CD8-positive, alpha-beta memory T cell (primary cell): ENCODE data around the gene PIM3. TPM values are rescaled to one million over a fixed set of nuclear protein-coding genes. Genes with fewer than 3 reads are reported as not detected.

ENCODE experiments used
- CTCF ChIA-PET: fragments of 350-600 bp; sonication (Branson Sonifier 250); formaldehyde crosslinking; loops from one replicate; lab custom pipeline; 2021; ENCODE audit warnings: antibody characterized with exemption; lab: Charles Lee
- POLR2A ChIA-PET: fragments of 350-600 bp; sonication (Branson Sonifier 250); formaldehyde crosslinking; loops from one replicate; lab custom pipeline; 2021; ENCODE audit warnings: antibody characterized with exemption; lab: Charles Lee
- DNase-seq, 5 donors: peaks; one replicate each; pipeline versions ENCODE4 v3.0.0 to v3.0.0-alpha.2; 2020 to 2022; ENCODE audit warnings: mixed read lengths in 1 of 5
- H3K27ac ChIP-seq: one replicate; pipeline ENCODE4 v1.7.0; 2013; ENCODE audit warnings: low read depth, mild to moderate bottlenecking, low read length, moderate library complexity
- H3K27me3 ChIP-seq: 2 replicates; pipeline ENCODE4 v1.7.0; 2013; ENCODE audit warnings: low read length, mild to moderate bottlenecking; ENCODE audit not compliant: insufficient read depth, poor library complexity, severe bottlenecking
- H3K36me3 ChIP-seq: 2 replicates; pipeline ENCODE4 v1.7.0; 2013; ENCODE audit warnings: mild to moderate bottlenecking, low read length, moderate library complexity; ENCODE audit not compliant: insufficient read depth
- H3K4me1 ChIP-seq: 2 replicates; pipeline ENCODE4 v1.7.0; 2013; ENCODE audit warnings: mild to moderate bottlenecking, low read length, moderate library complexity; ENCODE audit not compliant: insufficient read depth
- H3K4me3 ChIP-seq: 2 replicates; pipeline ENCODE4 v1.7.0; 2013; ENCODE audit warnings: mild to moderate bottlenecking, low read length
- H3K9me3 ChIP-seq: 2 replicates; pipeline ENCODE4 v1.7.0; 2013; ENCODE audit warnings: mild to moderate bottlenecking, low read length
- H3K27ac Mint-ChIP-seq, 8 donors: one replicate each; pipeline ENCODE4 v1.8.0; 2020 to 2021; ENCODE audit warnings: mixed read lengths in 8 of 8, mild to moderate bottlenecking in 6 of 8, inconsistent platforms in 3 of 8, moderate library complexity in 3 of 8
- H3K27me3 Mint-ChIP-seq, 2 donors: one replicate each; pipeline ENCODE4 v1.8.0; 2020 to 2021; ENCODE audit warnings: mixed read lengths in 2 of 2, mild to moderate bottlenecking in 1 of 2, moderate library complexity in 1 of 2
- H3K36me3 Mint-ChIP-seq, 3 donors: one replicate each; pipeline ENCODE4 v1.8.0; 2020 to 2021; ENCODE audit warnings: mixed read lengths in 3 of 3, inconsistent platforms in 1 of 3, mild to moderate bottlenecking in 1 of 3
- H3K4me1 Mint-ChIP-seq, 3 donors: one replicate each; pipeline ENCODE4 v1.8.0; 2020 to 2021; ENCODE audit warnings: mixed read lengths in 3 of 3, inconsistent platforms in 1 of 3, mild to moderate bottlenecking in 1 of 3
- H3K4me3 Mint-ChIP-seq, 7 donors: one replicate each; pipeline ENCODE4 v1.8.0; 2020 to 2021; ENCODE audit warnings: mixed read lengths in 7 of 7, mild to moderate bottlenecking in 6 of 7, moderate library complexity in 4 of 7, inconsistent platforms in 2 of 7
- H3K9me3 Mint-ChIP-seq, 5 donors: one replicate each; pipeline ENCODE4 v1.8.0; 2020 to 2022; ENCODE audit warnings: mixed read lengths in 5 of 5, mild to moderate bottlenecking in 3 of 5, moderate library complexity in 2 of 5, inconsistent platforms in 1 of 5
- polyA plus RNA-seq: library from polyadenylated mRNA; unstranded; fragments of 300-500 nt; fragmentation: Illumina TruSeq; gene quantifications from one replicate; pipeline ENCODE4 v1.2.3, GENCODE V29; 2021
- total RNA-seq, 2 experiments: library from RNA; stranded (reverse); gene quantifications; one replicate each; pipeline ENCODE4 v1.2.3, GENCODE V29; 2021

PIM3 gene
- total and polyA plus RNA-seq, 3 experiments from 2014 or later: 39.3 to 227 (median 202) TPM

GRCh38 chr22:49962012-49962750 is 1.6 kb downstream of the PIM3 start:
- Mint-ChIP-seq H3K27me3 (peaks cover 0 to 4% of the 10 kb centered on the region in 2 donors), H3K36me3 (peaks cover 0 to 31% (median 4%) of the 10 kb centered on the region in 3 donors), H3K4me1 (peaks cover 8 to 40% (median 20%) of the 10 kb centered on the region in 3 donors), H3K27ac (peak overlapping the region; percentile 91 to 99 (median 93)), H3K9me3 (peaks cover 0 to 4% (median 0%) of the 10 kb centered on the region in 5 donors), H3K4me3 (peak overlapping the region; percentile 86 to 97 (median 93))
- peak; percentile 75 to 90 (median 84) for DNase-seq
- ChIA-PET CTCF (interaction anchor here (1.0 to 1.7 kb wide), 3 partner anchors 8 to 68 kb away, joined by 4 to 7 read pairs (median 5); no protein-coding TSS in a partner anchor), POLR2A (interaction anchor here (0.6 to 3.3 kb wide), 8 partner anchors 9 to 653 kb away, joined by 3 to 30 read pairs (median 4); no protein-coding TSS in a partner anchor)
- peak overlapping the region; percentile 71 for H3K4me3 ChIP-seq
- H3K27me3 ChIP-seq: no peaks in the 10 kb centered on the region
- H3K36me3 ChIP-seq: peaks cover 13% of the 10 kb centered on the region
- H3K27ac ChIP-seq: peak overlapping the region; percentile 79
- H3K4me1 ChIP-seq: peaks cover 33% of the 10 kb centered on the region
- no peaks in the 10 kb centered on the region for H3K9me3 ChIP-seq

GRCh38 chr22:49962751-49963646 is 2.4 kb downstream of the PIM3 start:
- CTCF ChIA-PET: interaction anchor here (0.6 to 1.7 kb wide), 5 partner anchors 8 to 68 kb away, joined by 3 to 7 read pairs (median 4); no protein-coding TSS in a partner anchor
- peak in 2 of 5 donors; percentile 2 to 53 for DNase-seq
- Histone ChIP-seq H3K27ac (peak overlapping the region; percentile 64), H3K9me3 (no peaks in the 10 kb centered on the region), H3K27me3 (no peaks in the 10 kb centered on the region), H3K4me3 (peak overlapping the region; percentile 34), H3K36me3 (peaks cover 13% of the 10 kb centered on the region), H3K4me1 (peaks cover 36% of the 10 kb centered on the region)
- Mint-ChIP-seq H3K36me3 (peaks cover 0 to 31% (median 4%) of the 10 kb centered on the region in 3 donors), H3K27ac (peak overlapping the region; percentile 83 to 99 (median 94)), H3K9me3 (peaks cover 0 to 4% (median 0%) of the 10 kb centered on the region in 5 donors), H3K4me1 (peaks cover 8 to 44% (median 22%) of the 10 kb centered on the region in 3 donors), H3K4me3 (peak overlapping the region; percentile 69 to 97 (median 78)), H3K27me3 (peaks cover 0 to 3% of the 10 kb centered on the region in 2 donors)
- POLR2A ChIA-PET: interaction anchor here (0.6 to 3.3 kb wide), 8 partner anchors 8 to 653 kb away, joined by 3 to 30 read pairs (median 4); no protein-coding TSS in a partner anchor

- peaks cover 0 to 31% (median 4%) of the 10 kb centered on the region in 3 donors for H3K36me3 Mint-ChIP-seq
- peak overlapping the region; percentile 62 to 97 (median 77) for H3K4me3 Mint-ChIP-seq
- peak in 2 of 5 donors; percentile 8 to 57 for DNase-seq
- Histone ChIP-seq H3K27ac (peak overlapping the region; percentile 64), H3K9me3 (no peaks in the 10 kb centered on the region), H3K4me1 (peaks cover 36% of the 10 kb centered on the region), H3K36me3 (peaks cover 13% of the 10 kb centered on the region), H3K4me3 (no peak overlapping the region), H3K27me3 (no peaks in the 10 kb centered on the region)
- peak overlapping the region; percentile 83 to 99 (median 93) for H3K27ac Mint-ChIP-seq
- CTCF ChIA-PET: interaction anchor here (1.1 to 1.7 kb wide), 2 partner anchors 18 to 67 kb away, joined by 4 to 7 read pairs; no protein-coding TSS in a partner anchor
- H3K4me1 Mint-ChIP-seq: peaks cover 8 to 44% (median 22%) of the 10 kb centered on the region in 3 donors
- H3K9me3 Mint-ChIP-seq: peaks cover 0 to 4% (median 0%) of the 10 kb centered on the region in 5 donors
- H3K27me3 Mint-ChIP-seq: peaks cover 0 to 3% of the 10 kb centered on the region in 2 donors
- POLR2A ChIA-PET: no interaction called here
Measured at GRCh38 chr22:49963647-49964026, 3.1 kb downstream of the PIM3 start.

GRCh38 chr22:49964136-49965090 is 3.8 kb downstream of the PIM3 start:
- Histone ChIP-seq H3K4me3 (no peak overlapping the region), H3K4me1 (peaks cover 34% of the 10 kb centered on the region), H3K27ac (no peak overlapping the region), H3K9me3 (no peaks in the 10 kb centered on the region), H3K36me3 (peaks cover 13% of the 10 kb centered on the region), H3K27me3 (no peaks in the 10 kb centered on the region)
- peaks cover 0 to 4% (median 0%) of the 10 kb centered on the region in 5 donors for H3K9me3 Mint-ChIP-seq
- DNase-seq: peak in 4 of 5 donors; percentile 37 to 80 (median 63)
- H3K4me1 Mint-ChIP-seq: peaks cover 8 to 44% (median 20%) of the 10 kb centered on the region in 3 donors
- ChIA-PET CTCF (no interaction called here), POLR2A (no interaction called here)
- H3K27ac Mint-ChIP-seq: peak overlapping the region; percentile 83 to 99 (median 93)
- peaks cover 0 to 3% of the 10 kb centered on the region in 2 donors for H3K27me3 Mint-ChIP-seq
- H3K4me3 Mint-ChIP-seq: peak overlapping the region; percentile 62 to 97 (median 78)
- H3K36me3 Mint-ChIP-seq: peaks cover 0 to 31% (median 4%) of the 10 kb centered on the region in 3 donors

GRCh38 chr22:49965091-49966040 is 4.8 kb downstream of the PIM3 start:
- Mint-ChIP-seq H3K9me3 (peaks cover 0 to 4% (median 0%) of the 10 kb centered on the region in 5 donors), H3K27ac (peak overlapping the region in 7 of 8 donors; percentile 33 to 99 (median 66)), H3K27me3 (peaks cover 0 to 3% of the 10 kb centered on the region in 2 donors), H3K36me3 (peaks cover 0 to 31% (median 4%) of the 10 kb centered on the region in 3 donors), H3K4me1 (peaks cover 10 to 49% (median 19%) of the 10 kb centered on the region in 3 donors), H3K4me3 (peak overlapping the region in 2 of 7 donors; percentile 60 to 78)
- Histone ChIP-seq H3K27ac (no peak overlapping the region), H3K4me1 (peaks cover 37% of the 10 kb centered on the region), H3K27me3 (no peaks in the 10 kb centered on the region), H3K9me3 (no peaks in the 10 kb centered on the region), H3K4me3 (no peak overlapping the region), H3K36me3 (peaks cover 13% of the 10 kb centered on the region)
- POLR2A ChIA-PET: no interaction called here
- CTCF ChIA-PET: no interaction called here
- DNase-seq: peak in 2 of 5 donors; percentile 0 to 47

- Histone ChIP-seq H3K4me3 (no peak overlapping the region), H3K36me3 (peaks cover 13% of the 10 kb centered on the region), H3K27ac (no peak overlapping the region), H3K9me3 (no peaks in the 10 kb centered on the region), H3K27me3 (no peaks in the 10 kb centered on the region), H3K4me1 (peaks cover 43% of the 10 kb centered on the region)
- Mint-ChIP-seq H3K36me3 (peaks cover 0 to 33% (median 4%) of the 10 kb centered on the region in 3 donors), H3K27me3 (peaks cover 0 to 8% of the 10 kb centered on the region in 2 donors), H3K27ac (peak overlapping the region in 5 of 8 donors; percentile 36 to 99 (median 75)), H3K9me3 (peaks cover 0 to 4% (median 0%) of the 10 kb centered on the region in 5 donors), H3K4me3 (peak overlapping the region in 1 of 7 donors; percentile 26), H3K4me1 (peaks cover 15 to 58% (median 26%) of the 10 kb centered on the region in 3 donors)
- ChIA-PET CTCF (interaction anchor here (1.1 to 1.5 kb wide), 4 partner anchors 11 to 64 kb away, joined by 3 to 7 read pairs (median 3); no protein-coding TSS in a partner anchor), POLR2A (no interaction called here)
- DNase-seq: peak in 1 of 5 donors; percentile 47
Measured at GRCh38 chr22:49966041-49966773, 5.6 kb downstream of the PIM3 start.
